NT2/D1 (cell line): ENCODE data around the gene GSTM5.

Source experiments
- SUZ12 ChIP-seq: IDR thresholded peaks from 2 replicates; pipeline ENCODE4 v1.6.1; 2011; ENCODE audit not compliant: insufficient read length, insufficient read depth; ENCODE audit errors: extremely low read depth
- YY1 ChIP-seq: IDR thresholded peaks from 2 replicates; pipeline ENCODE4 v1.6.1; 2011; ENCODE audit not compliant: insufficient read length, insufficient read depth

DNA sequence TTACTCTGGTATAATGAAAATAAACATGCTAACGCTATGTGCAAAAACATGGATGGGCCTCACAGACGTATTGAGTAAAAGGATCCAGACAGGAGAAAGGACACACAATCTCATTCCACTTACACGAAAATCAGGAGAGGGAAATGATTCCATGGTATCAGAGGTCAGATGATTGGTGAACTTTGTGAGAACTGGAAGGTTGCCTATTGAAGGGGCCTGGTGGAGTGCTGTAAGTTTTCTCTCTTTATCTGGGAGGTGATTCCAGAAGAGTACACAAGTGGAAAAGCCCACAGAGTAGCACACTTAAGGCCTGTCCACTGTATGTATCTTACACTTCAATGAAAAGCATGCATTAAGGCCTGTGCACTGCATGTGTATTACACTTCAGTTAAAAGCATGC is 34.6 kb upstream of the GSTM5 start:
- TF ChIP-seq YY1 (no peak), SUZ12 (no peak)
